Measurements from ENCODE around the gene GPHN.

Gene GPHN

GRCh38 chr14:66503532-66503931 lies 4.4 kb upstream of the GPHN start:
- Histone ChIP-seq H3K9me3 (no peaks in the 10 kb centered on the region), H3K4me1 (ENCODE audit: control insufficient read depth in 1 of 2, insufficient read depth in 1 of 2, low read depth in 1 of 2, low read length in 1 of 2) (peaks cover 13 to 18% of the 10 kb centered on the region in 2 experiments), H3K4me3 (ENCODE audit: low read depth in 1 of 2, low read length in 1 of 2) (no peak overlapping the region), H3K36me3 (no peaks in the 10 kb centered on the region), H3K27ac (no peak overlapping the region), H3K27me3 (peaks cover 4% of the 10 kb centered on the region)
- TF ChIP-seq CTCF (IDR thresholded peaks at IDR 0.05) = no peak

- Histone ChIP-seq H3K36me3 (no peaks in the 10 kb centered on the region), H3K4me3 (ENCODE audit: low read depth in 1 of 2, low read length in 1 of 2) (peak overlapping the region; percentile 68 to 77), H3K27ac (no peak overlapping the region), H3K27me3 (peaks cover 41% of the 10 kb centered on the region), H3K4me1 (ENCODE audit: control insufficient read depth in 1 of 2, insufficient read depth in 1 of 2, low read depth in 1 of 2, low read length in 1 of 2) (peaks cover 24 to 28% of the 10 kb centered on the region in 2 experiments), H3K9me3 (no peaks in the 10 kb centered on the region)
- TF ChIP-seq CTCF (IDR thresholded peaks at IDR 0.05) = no peak
These were observed 696 bp upstream of the GPHN start for GRCh38 chr14:66507181-66507721.

- H3K4me1 ChIP-seq (ENCODE audit: control insufficient read depth in 1 of 2, insufficient read depth in 1 of 2, low read depth in 1 of 2, low read length in 1 of 2) = peaks cover 24 to 28% of the 10 kb centered on the region in 2 experiments
- H3K4me3 ChIP-seq (ENCODE audit: low read depth in 1 of 2, low read length in 1 of 2) = peak overlapping the region; percentile 68 to 77
- no peaks in the 10 kb centered on the region for H3K36me3 ChIP-seq
- peaks cover 48% of the 10 kb centered on the region for H3K27me3 ChIP-seq
- no peak for TF ChIP-seq CTCF (IDR thresholded peaks at IDR 0.05)
- no peak overlapping the region for H3K27ac ChIP-seq
- no peaks in the 10 kb centered on the region for H3K9me3 ChIP-seq
These were observed 549 bp downstream of the GPHN start for GRCh38 chr14:66508547-66508845.

- peak overlapping the region; percentile 68 to 77 for H3K4me3 ChIP-seq (ENCODE audit: low read depth in 1 of 2, low read length in 1 of 2)
- H3K9me3 ChIP-seq = no peaks in the 10 kb centered on the region
- no peak overlapping the region for H3K27ac ChIP-seq
- H3K36me3 ChIP-seq = no peaks in the 10 kb centered on the region
- H3K4me1 ChIP-seq (ENCODE audit: control insufficient read depth in 1 of 2, insufficient read depth in 1 of 2, low read depth in 1 of 2, low read length in 1 of 2) = peaks cover 25 to 30% of the 10 kb centered on the region in 2 experiments
- H3K27me3 ChIP-seq = peaks cover 48% of the 10 kb centered on the region
- TF ChIP-seq CTCF (IDR thresholded peaks at IDR 0.05) = no peak
These were observed 1.1 kb downstream of the GPHN start for GRCh38 chr14:66508846-66509621.

- no peaks in the 10 kb centered on the region for H3K9me3 ChIP-seq
- peaks cover 48% of the 10 kb centered on the region for H3K27me3 ChIP-seq
- H3K36me3 ChIP-seq = no peaks in the 10 kb centered on the region
- H3K4me3 ChIP-seq (ENCODE audit: low read depth in 1 of 2, low read length in 1 of 2) = no peak overlapping the region
- H3K27ac ChIP-seq = no peak overlapping the region
- no peak for TF ChIP-seq CTCF (IDR thresholded peaks at IDR 0.05)
- peaks cover 30 to 38% of the 10 kb centered on the region in 2 experiments for H3K4me1 ChIP-seq (ENCODE audit: control insufficient read depth in 1 of 2, insufficient read depth in 1 of 2, low read depth in 1 of 2, low read length in 1 of 2)
These were observed 1.9 kb downstream of the GPHN start for GRCh38 chr14:66509874-66510273.
